HG03159 (cell line): ENCODE results near the gene C1orf167.

Experiments used
- ATAC-seq: cut with Tn5 transposase; IDR thresholded peaks from one replicate; pipeline ENCODE4 v1.9.1; 2021; ENCODE audit warnings: mild to moderate bottlenecking, moderate library complexity; ENCODE audit not compliant: unreplicated experiment

C1orf167 gene

GRCh38 chr1:11736746-11737639, 25.0 kb upstream of the C1orf167 start:
- no peak for ATAC-seq

- ATAC-seq, result no peak
Observed at GRCh38 chr1:11738096-11738495, 23.9 kb upstream of the C1orf167 start.

DNA sequence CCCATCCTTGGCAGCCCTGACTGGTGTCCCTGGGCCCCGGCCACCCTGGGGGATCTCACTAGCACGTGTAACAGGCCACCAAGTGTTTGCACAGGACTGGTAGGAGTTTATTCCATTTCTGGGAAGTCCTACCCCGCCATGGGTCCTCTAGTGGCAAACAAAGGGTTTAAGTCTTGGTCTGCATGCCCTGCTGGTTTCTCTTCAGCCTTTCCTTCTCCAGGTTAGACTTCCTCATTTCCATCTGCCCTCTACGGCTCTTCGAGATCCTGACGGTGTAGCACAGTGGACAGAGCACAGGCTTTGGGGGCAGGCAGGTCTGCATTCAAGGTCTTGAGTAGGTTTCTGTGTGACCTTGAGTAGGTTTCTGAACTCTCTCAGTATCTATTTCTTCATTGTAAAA, 23.2 kb upstream of the C1orf167 start:
- ATAC-seq, result no peak

- ATAC-seq, result no peak
Observed at GRCh38 chr1:11740258-11741192, 21.5 kb upstream of the C1orf167 start.

GRCh38 chr1:11741482-11741881, 20.5 kb upstream of the C1orf167 start:
- no peak for ATAC-seq

DNA sequence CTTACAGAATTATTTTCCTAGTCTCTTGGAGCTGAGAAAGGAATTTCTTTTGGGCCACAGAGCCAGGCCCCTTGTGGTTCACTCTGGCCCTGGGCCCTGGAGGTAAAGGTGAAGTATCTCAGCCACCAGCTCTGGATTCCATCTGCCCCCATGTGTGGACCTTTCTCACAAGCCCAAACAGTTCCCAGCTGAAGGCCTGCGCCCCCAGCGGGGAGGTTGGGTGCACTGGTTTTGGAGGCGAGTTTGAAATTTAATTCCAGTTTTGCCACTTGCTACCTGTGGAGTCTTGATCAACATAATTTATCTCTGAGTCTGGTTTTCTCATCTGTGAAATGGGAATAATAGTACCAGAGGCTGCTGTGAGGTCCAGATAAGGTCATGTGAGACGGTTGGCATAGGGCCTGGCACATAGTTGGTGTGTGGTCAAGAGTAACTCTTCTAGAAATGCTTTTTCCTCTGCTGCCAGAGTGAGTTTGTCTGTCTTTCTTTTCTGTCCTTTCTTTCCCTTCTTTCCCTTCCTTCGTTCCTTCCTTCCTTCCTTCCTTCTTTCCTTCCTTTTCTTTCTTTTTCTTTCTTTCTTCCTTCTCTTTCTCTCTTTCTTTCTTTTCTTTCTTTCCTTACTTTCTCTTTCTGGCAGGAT, 20.0 kb upstream of the C1orf167 start:
- ATAC-seq, result no peak

DNA sequence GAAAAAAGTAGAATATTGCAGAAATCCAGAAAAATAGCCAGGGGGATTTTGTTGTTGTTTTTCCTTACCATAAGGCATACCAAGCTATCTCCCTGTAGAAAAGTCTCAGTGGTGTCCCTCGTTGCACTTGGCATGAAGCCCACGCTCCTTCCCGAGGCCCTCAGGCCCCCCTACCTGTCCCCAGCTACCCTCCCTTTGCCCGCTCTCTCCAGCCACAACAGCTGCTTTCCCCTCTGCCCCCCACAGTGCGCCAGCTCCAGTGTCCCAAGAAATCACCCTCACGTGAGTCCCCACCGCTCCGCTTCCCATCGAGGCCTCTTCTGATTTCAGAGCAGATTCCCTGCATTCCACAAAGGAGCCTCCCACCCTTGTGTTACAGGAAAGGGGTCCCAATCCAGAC, 17.7 kb upstream of the C1orf167 start:
- no peak for ATAC-seq

GRCh38 chr1:11746092-11746491, 15.9 kb upstream of the C1orf167 start:
- no peak for ATAC-seq

DNA sequence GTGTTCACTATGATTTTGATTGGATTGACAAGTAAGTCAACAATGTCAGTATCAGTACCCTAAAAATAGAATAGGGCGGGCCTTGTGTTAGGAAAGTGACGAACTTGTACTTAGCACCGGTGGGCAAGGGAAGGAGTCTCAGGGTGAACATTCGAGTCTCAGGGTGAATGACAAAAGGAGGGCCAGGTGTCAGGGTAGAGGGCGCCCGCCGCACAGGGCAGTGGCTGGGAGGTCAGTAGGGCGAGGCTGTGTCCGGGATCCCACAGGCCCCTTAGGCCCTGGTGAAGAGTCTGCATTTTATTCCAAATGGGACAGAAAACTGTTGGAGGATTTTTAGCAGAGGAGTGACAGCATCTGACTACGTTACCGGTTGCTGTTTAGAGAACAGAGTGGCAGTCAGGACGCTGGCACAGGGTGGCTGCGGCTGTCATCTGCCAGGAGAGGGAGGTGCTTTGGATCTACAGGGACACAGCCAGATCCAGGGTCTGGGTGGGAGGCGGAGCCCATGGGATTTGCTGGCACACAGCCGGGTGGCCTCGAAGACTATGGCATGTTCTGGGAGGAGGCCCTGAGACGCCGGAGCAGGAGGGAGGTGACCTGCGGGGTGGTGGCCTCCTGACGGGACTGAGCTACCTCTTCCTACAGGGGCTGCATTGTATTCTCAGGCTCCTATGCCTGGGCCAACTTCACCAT, 15.1 kb upstream of the C1orf167 start:
- ATAC-seq, result no peak

DNA sequence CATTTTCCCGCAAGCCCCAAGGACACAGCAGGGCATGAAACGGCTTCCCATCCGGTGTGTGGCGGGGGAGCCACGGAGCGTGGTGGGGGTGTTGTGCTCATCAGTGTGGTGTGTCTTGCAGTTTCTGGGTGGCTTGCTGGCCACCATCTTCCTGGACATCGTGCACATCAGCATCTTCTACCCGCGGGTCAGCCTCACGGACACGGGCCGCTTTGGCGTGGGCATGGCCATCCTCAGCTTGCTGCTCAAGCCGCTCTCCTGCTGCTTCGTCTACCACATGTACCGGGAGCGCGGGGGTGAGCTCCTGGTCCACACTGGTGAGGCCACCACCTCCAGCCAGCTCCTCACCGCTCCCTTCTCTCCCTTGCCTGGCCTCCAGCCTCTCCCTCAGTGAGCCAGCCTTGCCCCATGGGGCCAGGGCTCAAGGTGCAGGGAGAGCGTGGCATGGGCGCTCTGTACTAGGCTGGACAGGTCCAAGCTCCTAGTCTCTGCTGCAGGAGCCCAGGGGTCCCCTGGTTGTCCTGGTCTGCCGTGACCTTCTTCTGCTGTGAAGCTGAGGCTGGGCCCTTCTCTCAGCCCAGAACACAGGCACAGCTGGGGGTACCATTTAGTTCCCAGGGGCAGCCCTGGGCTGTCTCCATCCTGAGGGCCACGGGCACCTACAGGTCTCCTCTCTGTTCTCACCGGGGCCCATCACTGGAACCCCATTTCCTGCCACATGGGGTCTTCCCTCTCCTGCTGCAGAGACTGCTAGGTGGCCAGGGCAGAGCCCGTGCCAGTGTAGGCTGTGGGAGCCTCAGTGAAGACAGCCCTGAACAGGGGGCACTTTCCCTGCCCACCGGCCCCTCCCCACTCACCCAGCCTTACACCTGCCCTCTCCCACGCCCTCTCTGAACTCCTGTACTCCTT, 13.4 kb upstream of the C1orf167 start:
- ATAC-seq, result no peak

DNA sequence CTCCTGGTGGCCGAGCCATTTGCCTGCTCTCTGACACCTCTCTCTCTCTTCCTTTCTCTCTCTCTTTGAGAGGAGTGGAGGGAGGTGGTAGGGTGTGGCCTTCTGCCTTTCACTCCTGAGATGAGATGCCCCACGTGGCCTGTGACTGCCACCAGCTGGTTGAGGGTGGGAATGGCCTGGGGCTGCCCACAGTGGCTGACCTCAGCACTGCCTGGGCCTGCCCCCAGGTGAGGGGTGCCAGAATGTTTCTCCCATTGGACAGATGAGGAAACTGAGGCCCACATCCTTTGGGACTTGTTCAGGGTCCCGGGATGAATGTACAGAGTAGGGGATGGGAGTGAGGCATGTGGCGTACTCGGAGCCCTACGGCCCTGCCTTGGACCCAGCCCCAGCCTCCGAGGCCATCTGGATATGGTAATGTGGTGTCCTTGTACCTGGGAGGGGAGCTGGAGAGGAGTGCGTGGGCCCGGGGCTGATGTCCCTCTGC, 12.7 kb upstream of the C1orf167 start:
- peak; percentile 74 for ATAC-seq

DNA sequence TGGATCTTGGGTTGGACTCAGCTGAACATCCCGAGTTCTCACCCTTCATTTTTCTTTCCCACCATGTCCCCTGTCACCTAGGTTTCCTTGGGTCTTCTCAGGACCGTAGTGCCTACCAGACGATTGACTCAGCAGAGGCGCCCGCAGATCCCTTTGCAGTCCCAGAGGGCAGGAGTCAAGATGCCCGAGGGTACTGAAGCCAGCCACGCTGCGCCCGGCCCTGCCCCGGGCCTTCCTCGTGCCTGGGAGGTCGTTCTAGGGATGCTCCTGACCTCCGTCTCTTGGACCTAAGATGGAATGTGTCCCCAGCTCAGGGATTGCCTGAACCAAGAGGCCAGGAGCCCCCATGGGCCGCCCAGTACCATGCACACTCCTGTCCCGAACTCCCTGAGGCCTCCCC, 12.0 kb upstream of the C1orf167 start:
- no peak for ATAC-seq

GRCh38 chr1:11751087-11751486, 10.9 kb upstream of the C1orf167 start:
- ATAC-seq, result no peak

DNA sequence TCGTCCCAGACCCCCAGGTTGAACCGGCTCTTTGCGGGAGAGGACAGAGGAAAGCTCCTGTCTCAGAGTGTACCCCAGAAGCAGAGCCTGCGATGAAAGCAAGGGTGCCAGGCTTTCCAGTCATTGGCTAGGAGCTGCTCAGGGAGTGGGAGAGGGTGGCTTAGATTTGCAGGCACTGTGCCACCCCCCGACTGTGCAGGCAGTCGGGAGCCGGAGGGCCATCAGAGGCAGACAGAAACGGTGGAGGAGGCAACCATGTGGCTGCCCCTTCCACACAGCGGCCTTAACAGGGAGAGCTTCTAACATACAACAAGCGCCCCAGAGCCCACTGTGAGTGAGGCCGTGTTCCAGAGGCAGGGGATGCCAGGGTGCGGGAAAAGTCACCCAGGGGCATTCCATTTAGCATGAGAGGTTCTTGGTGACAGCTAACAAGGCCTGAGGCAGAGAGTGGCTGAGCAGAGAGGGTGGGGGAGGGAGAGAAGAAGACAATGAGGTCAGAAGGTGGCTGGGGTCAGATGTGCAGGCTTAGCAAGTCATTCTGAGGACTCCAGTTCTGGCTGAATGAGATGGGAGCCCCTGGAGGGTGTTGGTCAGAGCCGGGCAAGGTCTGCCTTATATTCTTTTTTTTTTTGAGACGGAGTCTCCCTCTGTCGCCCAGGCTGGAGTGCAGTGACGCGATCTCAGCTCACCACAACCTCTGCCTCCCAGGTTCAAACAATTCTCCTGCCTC, 9.5 kb upstream of the C1orf167 start:
- no peak for ATAC-seq

DNA sequence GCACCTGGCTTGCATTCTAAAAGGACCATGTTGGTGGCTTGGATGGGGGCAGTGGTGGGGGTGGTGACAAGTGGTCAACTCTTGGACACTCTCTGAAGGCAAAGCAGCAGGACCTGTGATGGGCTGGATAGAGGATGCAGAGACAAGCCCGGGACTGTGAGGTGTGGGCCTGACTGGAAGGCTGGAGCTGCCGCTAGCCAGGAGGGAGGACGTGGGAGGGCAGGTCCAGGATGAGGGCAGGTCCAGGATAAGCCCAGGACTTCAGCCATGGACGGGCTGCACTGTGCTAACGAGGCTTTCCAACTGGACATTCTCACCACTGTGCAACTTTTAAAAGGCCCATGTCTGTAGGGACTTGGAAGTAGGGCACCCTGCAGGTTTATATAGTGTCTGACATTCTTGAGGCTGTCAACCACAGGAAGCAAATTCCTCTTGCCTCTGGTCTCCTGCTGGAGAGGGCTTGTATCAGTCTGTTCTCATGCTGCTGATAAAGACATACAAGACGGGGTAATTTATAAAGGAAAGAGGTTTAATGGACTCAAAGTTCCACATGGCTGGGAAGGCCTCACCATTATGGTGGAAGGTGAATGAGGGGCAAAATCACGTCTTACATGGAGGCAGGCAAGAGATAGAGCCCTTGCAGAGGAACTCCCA, 8.3 kb upstream of the C1orf167 start:
- no peak for ATAC-seq

- ATAC-seq, result no peak
Observed at GRCh38 chr1:11757047-11757446, 4.9 kb upstream of the C1orf167 start.

- no peak for ATAC-seq
Observed at GRCh38 chr1:11759791-11760190, 2.2 kb upstream of the C1orf167 start.

GRCh38 chr1:11761285-11761684, 708 bp upstream of the C1orf167 start:
- no peak for ATAC-seq
